ENCODE data around the gene OTP. TPM values are rescaled to one million over a fixed set of nuclear protein-coding genes. Genes with fewer than 3 reads are reported as not detected.

The OTP gene
- polyA plus RNA-seq (ENCODE audit: insufficient read length in 12 of 12), result under 1 TPM in 1 of 12 donors, not detected in 11; 0.05 TPM
- long read RNA-seq, donor 1, result 0 reads
- long read RNA-seq, donor 2, result 0 reads
- long read RNA-seq, donor 3, result 0 reads
- long read RNA-seq, donor 4, result 0 reads
- long read RNA-seq, donor 5, result 0 reads
- long read RNA-seq, donor 6, result 0 reads
- long read RNA-seq, donor 7, result 0 reads
- long read RNA-seq, donor 8, result 0 reads
- long read RNA-seq, donor 9, result 0 reads
- long read RNA-seq, donor 10, result 0 reads
- long read RNA-seq, donor 11, result 0 reads

DNA sequence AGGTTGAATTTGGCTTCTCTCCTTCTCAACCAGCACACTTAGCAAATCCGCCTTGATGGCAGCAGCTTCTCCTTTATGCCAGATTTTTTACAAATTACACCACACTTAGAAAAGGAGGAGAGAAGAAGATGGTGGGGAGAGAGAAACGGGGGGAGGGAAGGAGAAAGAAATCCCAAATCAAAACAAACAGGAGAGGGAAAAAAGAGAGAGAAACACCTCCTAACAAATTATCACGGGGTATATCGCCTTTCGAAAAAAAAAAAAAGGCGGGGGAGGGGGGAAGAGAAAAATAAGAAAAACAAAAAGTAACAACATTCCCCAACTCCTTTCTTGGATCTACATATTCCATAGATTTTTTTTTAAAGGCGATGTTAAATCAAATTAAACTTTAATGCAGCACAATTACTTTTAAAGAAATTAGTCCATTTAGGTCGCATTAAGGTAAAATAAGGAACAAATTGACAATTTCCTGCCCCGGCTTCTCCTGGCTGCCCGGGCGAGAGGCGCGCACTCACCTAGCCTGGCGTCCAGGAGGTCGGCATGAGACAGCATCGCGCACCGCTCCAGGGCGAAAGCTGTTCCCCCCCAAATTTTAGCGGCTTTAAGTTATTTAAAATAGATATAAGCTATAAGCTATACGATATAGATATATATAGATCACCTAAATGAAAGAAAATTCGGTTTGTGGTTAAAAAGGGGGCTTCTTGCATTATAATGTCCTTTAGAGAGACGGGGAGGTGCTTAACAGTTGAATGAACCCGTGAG is at the start of gene OTP:
OTP (minus strand) TSS at position 716 of the 765 bp plus-strand sequence; CDS start at position 552, 164 bp downstream.
- no peak for DNase-seq

- DNase-seq, result no peak
These were observed 44.7 kb upstream of the OTP start for GRCh38 chr5:77683171-77683732.

- no peak for DNase-seq
These were observed 32.0 kb upstream of the OTP start for GRCh38 chr5:77670526-77670925.

- DNase-seq, result no peak
These were observed 31.2 kb upstream of the OTP start for GRCh38 chr5:77669677-77670076.

GRCh38 chr5:77663090-77663863 is 24.8 kb upstream of the OTP start:
- no peak for DNase-seq

GRCh38 chr5:77662635-77663034 is 24.1 kb upstream of the OTP start:
- DNase-seq, result no peak

- DNase-seq, result no peak
These were observed 20.1 kb upstream of the OTP start for GRCh38 chr5:77658662-77659061.

DNA sequence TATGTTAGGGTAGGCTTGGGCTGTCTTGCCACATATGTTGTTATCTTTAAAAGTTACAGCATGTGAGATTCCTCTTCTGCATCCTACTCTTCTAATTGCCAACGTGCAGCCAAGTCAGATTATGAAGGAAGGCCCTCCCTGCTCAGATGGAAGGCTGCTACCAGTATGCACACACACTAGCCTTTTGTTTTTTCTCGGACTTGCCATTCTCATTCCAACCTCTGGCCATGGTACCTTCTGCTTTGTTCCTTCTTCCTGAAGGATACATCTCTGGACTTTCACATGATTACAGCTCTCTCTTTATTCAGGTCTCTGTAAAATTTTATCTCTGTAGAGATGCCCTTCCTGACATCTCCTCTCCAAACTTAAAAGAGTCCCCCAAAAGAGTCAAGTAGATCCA is 12.8 kb upstream of the OTP start:
- no peak for DNase-seq

DNA sequence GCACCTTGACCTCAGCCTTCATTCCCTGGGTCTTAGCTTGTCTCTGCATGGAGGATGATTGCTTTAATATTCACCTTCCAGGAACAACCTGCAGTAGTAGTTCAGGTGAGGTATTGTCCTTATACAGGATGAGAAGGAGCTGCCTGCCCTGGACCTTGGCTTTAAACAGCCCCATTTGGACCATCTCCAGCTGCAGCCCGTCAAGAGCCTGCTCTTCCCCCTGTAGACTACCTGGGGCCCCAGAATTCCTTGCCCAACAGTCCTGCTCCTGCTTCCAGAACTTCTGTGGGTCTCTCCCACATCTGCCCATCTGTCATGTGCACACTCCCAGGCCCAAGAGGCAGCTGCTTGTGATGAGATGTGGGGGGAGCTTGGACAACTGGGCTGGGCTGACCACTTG is 12.2 kb upstream of the OTP start:
- DNase-seq, result no peak

- no peak for DNase-seq
These were observed 11.3 kb upstream of the OTP start for GRCh38 chr5:77649776-77650175.

GRCh38 chr5:77645995-77646639 is 7.6 kb upstream of the OTP start:
- no peak for DNase-seq

- DNase-seq, result no peak
These were observed 6.9 kb upstream of the OTP start for GRCh38 chr5:77645158-77645994.

- no peak for DNase-seq
These were observed 6.1 kb upstream of the OTP start for GRCh38 chr5:77644371-77645157.

- no peak for DNase-seq
These were observed 5.3 kb upstream of the OTP start for GRCh38 chr5:77643654-77644370.

DNA sequence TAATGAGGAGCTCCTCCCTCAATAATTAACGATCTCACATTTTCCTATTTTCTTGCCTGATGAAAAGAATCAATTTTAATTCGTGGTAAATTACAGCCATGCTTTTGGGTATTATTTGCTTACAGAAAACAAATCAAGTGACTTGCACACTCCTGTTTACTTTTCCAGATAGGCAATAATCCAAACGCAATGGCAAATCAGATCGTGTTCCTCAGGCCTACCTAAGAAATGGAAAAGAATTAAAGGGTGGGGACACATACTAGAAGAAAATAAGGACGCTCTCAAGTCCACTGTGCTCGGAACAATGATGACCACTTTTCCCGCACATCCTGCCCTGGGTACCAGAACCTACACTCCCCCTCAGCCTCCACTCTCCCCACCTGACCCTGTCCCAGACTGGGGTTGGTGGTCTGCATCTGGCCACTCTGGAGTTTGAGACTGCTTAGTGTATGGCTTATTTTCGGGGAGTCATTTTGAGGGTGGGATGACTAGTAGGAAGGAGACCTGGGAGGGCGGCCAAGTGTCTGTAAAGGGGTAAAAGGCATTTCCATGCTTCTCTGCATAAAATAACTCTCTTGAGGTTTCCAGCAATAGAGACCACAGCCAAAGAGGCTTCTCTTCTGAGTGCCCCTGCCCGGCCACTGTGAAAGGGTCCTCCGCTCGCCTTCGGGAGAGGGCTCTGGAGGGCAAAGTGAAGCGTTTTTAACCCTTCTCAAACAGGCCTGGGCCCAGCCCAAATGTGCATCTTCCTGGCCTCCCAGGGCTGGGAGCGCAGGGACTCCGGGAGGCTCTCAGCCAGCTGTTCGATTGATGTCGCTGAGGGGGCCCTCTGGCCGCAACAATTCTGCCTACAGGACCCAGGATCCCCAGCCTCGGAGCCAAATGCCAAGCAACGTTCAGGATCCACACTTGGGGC is 4.5 kb upstream of the OTP start:
- DNase-seq, result no peak

DNA sequence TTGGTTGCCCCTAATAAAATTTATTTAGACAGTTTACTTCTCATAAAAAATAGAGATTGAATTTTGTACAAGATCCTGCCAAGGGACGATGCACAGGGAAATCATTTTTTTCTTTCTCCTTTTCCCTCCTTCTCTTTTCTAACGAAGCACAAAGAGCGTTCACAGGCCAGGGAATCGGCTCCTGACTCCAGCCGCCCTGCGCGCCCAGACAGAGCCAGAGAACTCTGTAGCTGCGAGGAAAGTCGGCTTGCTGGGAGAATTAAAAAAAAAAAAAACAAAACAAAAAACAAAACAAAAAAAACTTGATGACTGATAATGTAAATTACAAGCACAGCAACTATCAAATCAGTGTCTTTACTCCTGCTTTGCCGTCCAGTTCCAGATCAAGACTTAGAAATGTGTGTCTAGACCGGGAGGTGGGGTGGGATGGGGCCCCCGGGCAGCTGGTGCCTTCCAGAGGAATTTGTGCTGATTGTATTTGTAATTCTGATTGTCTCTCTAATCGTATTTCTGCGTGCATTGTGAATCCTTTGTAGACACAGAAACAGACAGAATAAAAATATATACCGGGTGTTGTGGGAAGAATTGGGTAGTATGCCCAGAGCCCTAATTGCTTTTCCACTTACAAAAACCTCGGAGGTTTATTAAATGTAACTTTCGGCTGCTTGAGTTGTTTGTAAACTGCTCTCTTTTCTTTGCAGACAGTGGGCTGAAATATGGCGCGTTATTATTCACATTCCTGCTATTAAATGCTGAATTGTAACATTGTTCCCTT is 3.6 kb upstream of the OTP start:
- DNase-seq, result no peak

DNA sequence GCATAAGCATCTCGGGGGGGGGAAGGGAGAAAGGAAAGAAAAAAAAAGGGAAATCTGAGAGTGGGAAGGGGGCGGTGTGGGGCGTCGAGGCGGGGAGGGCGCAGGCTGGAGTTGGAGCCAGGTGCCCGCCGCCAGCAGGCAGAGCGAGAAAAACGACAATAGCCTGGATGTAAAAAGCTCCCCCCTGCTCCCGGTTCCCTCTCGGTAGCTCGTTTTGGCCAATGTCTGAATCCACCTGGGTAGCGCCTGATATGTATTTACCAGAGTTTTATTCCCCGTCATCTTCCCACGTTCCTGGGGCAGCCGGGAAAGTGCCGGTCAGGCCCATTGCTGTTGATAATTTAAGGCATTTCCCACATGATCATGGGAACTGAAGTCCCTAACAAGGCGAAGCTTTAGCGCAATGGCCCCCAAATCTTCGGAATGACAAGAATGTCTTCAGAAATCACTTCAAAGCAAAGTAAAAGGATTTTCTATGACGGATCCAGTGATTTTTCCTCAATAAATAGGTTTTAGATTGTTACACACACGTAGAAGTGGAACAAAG is 3.0 kb upstream of the OTP start:
- no peak for DNase-seq

Data from muscle of arm (tissue), 14 donors.